Activated CD8-positive, alpha-beta memory T cell treated with anti-CD3 and anti-CD28 coated beads for 4 hours (primary cell): ENCODE results near the gene BLTP2.
A peak's percentile ranks its signal among the peaks of the same experiment; 100 is the strongest.

Experiments
- DNase-seq, 2 donors: peaks; one replicate each; pipeline ENCODE4 v3.0.0-alpha.2; 2020; ENCODE audit warnings: low read depth in 2 of 2

BLTP2 gene

DNA sequence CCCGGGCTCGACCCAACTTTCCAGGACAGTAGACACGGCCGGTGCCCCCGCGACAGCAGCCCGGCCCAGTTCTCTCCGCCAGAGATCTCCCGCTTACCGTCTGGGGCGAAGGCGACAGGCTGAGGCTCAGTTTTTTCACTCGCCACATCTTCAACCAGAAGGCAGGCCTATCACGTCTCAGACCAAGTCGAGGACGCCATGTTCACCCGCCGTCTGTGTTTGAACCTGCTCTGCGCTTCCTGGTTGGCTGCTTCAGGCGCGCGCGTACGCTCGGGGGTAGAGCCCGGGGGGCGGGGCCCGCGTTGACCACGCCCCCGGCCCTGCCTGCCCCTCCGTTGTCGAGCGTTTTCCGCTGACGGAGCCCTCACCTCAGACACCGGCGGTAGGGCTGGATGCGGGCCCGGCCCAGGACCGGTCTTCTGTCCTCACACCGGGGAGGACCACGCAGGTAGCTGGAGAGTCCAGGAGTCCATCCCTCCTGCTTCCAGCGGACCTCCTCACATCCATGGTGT lies 46.1 kb downstream of the BLTP2 start, which contains the start of gene SPAG5:
TSS of gene SPAG5 (minus strand) at position 227 of the 512 bp plus-strand sequence. CDS start at position 148, 79 bp downstream.
- DNase-seq = peak; percentile 85 to 87

GRCh38 chr17:28598389-28598788 lies 46.6 kb downstream of the BLTP2 start:
- DNase-seq = no peak

DNA sequence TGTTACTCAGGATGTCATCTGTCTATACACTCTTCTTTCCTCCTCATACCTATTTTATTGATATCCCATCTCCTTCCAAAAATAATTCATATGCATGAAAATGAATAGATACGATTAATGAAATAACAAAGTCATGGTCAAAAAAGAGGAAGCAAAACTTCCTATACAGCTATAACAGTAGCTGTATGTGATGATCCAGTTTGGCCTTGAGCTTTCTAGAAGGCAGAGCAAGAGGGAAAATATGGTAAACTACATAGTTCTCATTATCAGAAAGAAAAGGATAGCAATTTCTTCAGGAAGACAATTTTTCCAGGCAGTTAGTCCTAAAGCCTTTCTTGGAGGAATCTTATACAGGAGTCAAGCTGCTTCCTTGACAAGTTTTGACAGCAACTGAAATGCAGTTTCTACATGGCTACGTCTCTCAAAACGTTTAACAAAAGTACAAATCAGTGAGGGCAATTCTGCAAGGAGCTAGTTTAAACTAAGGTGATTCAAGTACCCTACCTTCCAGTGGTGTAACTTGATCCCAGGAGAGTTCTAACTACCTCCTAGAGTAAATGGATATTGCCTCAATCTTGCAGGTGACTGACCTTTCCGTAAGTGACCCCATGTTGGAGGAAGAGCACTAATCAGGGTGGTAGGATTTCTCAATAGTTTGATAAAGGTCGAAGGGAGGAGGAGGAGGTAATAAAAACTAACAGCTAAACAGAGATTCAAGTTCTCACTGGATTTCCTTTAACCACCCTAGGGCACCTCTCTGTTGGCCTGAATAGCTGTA lies 47.2 kb downstream of the BLTP2 start:
- no peak for DNase-seq
